HepG2 (cell line): ENCODE data around the gene EFEMP2. TPM values are rescaled to one million over a fixed set of nuclear protein-coding genes. Genes with fewer than 3 reads are reported as not detected.

Source experiments
- ARID2 ChIP-seq: sonication (generic); formaldehyde crosslinking; IDR thresholded peaks from 2 replicates; pipeline ENCODE4 v1.8.1; 2022; ENCODE audit warnings: mild to moderate bottlenecking, missing genetic modification reagents, borderline replicate concordance
- DNMT1 ChIP-seq: sonication (generic); formaldehyde crosslinking; IDR thresholded peaks from 2 replicates; pipeline ENCODE4 v1.5.1; 2020; ENCODE audit warnings: mild to moderate bottlenecking, missing genetic modification reagents
- E2F1 ChIP-seq: sonication (generic); formaldehyde crosslinking; IDR thresholded peaks from 2 replicates; pipeline ENCODE4 v1.5.0; 2020; ENCODE audit warnings: missing genetic modification reagents
- FOSL1 ChIP-seq: sonication (generic); formaldehyde crosslinking; IDR thresholded peaks from 2 replicates; pipeline ENCODE4 v1.9.0; 2021; ENCODE audit warnings: missing genetic modification reagents, borderline replicate concordance
- GPBP1L1 ChIP-seq: sonication (generic); formaldehyde crosslinking; IDR thresholded peaks from 2 replicates; pipeline ENCODE4 v1.5.0; 2020; ENCODE audit warnings: mild to moderate bottlenecking, missing genetic modification reagents
- KLF15 ChIP-seq: sonication (generic); formaldehyde crosslinking; IDR thresholded peaks from 2 replicates; pipeline ENCODE4 v1.8.1; 2023; ENCODE audit warnings: borderline replicate concordance, mild to moderate bottlenecking, inconsistent platforms, missing genetic modification reagents, mixed read lengths
- RFX3 ChIP-seq: IDR thresholded peaks from 2 replicates; pipeline ENCODE4 v1.6.1; 2016; ENCODE audit warnings: missing biosample characterization, missing genetic modification reagents
- SNAPC2 ChIP-seq: sonication (generic); formaldehyde crosslinking; IDR thresholded peaks from 2 replicates; pipeline ENCODE4 v1.8.1; 2022; ENCODE audit warnings: mild to moderate bottlenecking, missing genetic modification reagents
- SP5 ChIP-seq: IDR thresholded peaks from 2 replicates; pipeline ENCODE4 v1.6.1; 2016; ENCODE audit warnings: low read depth, borderline replicate concordance
- TFAP4 ChIP-seq: sonication (generic); IDR thresholded peaks from 2 replicates; pipeline ENCODE4 v1.6.1; 2016; ENCODE audit warnings: low read depth, borderline replicate concordance
- ZNF24 ChIP-seq: fragments of 450-650 bp; IDR thresholded peaks from 2 replicates; pipeline ENCODE4 v1.6.1; 2017; ENCODE audit warnings: antibody characterized with exemption, mild to moderate bottlenecking
- ZNF350 ChIP-seq: sonication (generic); formaldehyde crosslinking; IDR thresholded peaks from 2 replicates; pipeline ENCODE4 v1.4.0; 2020; ENCODE audit warnings: mild to moderate bottlenecking, low read depth, missing genetic modification reagents, borderline replicate concordance
- ZNF503 ChIP-seq: sonication (generic); formaldehyde crosslinking; IDR thresholded peaks from 2 replicates; pipeline ENCODE4 v1.4.0; 2020; ENCODE audit warnings: missing genetic modification reagents
- ZNF549 ChIP-seq: sonication (generic); formaldehyde crosslinking; IDR thresholded peaks from 2 replicates; pipeline ENCODE4 v1.5.0; 2020; ENCODE audit warnings: missing genetic modification reagents
- ZNF781 ChIP-seq: sonication (generic); formaldehyde crosslinking; IDR thresholded peaks from 2 replicates; pipeline ENCODE4 v1.5.1; 2020; ENCODE audit warnings: borderline replicate concordance, mild to moderate bottlenecking, missing genetic modification reagents; ENCODE audit errors: not compliant biosample characterization
- ZSCAN22 ChIP-seq: sonication (generic); formaldehyde crosslinking; IDR thresholded peaks from 2 replicates; pipeline ENCODE4 v1.4.0; 2020; ENCODE audit warnings: mild to moderate bottlenecking, missing genetic modification reagents
- polyA plus RNA-seq, 8 experiments: library from polyadenylated mRNA; depleted of rRNA in 3 of 8; stranded (reverse) in 7 of 8; unstranded in 1 of 8; fragments of >200 nt; fragmentation: Illumina TruSeq in 4 of 8; extraction: Trizol in 4 of 8; gene quantifications; 2 replicates each; pipeline versions ENCODE4 v1.2.1 to v1.2.3, GENCODE V29; 2011 to 2016; ENCODE audit warnings: low read depth in 4 of 8, missing spikeins in 1 of 8, mixed read lengths in 1 of 8; ENCODE audit not compliant: insufficient read depth in 1 of 8
- total RNA-seq, 5 experiments: library from RNA; depleted of rRNA; stranded (reverse); fragments of >200 nt; fragmentation: Illumina TruSeq; extraction: Trizol; gene quantifications; 2 replicates each; pipeline ENCODE4 v1.2.3, GENCODE V29; 2016; ENCODE audit warnings: low read depth in 1 of 5
- TF ChIP-seq, protein P1 (sequence below): sonication (generic); formaldehyde crosslinking; conservative IDR thresholded peaks from 2 replicates; pipeline ENCODE4 v1.8.0; 2022; ENCODE audit warnings: missing genetic modification reagents
- TF ChIP-seq, protein P2 (sequence below): IDR thresholded peaks from 2 replicates; pipeline ENCODE4 v1.6.1; 2018; ENCODE audit warnings: missing genetic modification reagents, mild to moderate bottlenecking, missing compliant biosample characterization

Gene EFEMP2
- total and polyA plus RNA-seq, 2 of the 13 experiments (the other 11 are each of a cell fraction or from before 2014, with no cell fraction given), result 7.4 to 29.7 TPM

GRCh38 chr11:65890324-65891218, 18.0 kb upstream of the EFEMP2 start, which contains the start of gene CCDC85B (continued):
- TF ChIP-seq, protein P1, sequence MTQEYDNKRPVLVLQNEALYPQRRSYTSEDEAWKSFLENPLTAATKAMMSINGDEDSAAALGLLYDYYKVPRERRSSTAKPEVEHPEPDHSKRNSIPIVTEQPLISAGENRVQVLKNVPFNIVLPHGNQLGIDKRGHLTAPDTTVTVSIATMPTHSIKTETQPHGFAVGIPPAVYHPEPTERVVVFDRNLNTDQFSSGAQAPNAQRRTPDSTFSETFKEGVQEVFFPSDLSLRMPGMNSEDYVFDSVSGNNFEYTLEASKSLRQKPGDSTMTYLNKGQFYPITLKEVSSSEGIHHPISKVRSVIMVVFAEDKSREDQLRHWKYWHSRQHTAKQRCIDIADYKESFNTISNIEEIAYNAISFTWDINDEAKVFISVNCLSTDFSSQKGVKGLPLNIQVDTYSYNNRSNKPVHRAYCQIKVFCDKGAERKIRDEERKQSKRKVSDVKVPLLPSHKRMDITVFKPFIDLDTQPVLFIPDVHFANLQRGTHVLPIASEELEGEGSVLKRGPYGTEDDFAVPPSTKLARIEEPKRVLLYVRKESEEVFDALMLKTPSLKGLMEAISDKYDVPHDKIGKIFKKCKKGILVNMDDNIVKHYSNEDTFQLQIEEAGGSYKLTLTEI (CRISPR knock-in tag), result no peak
- peak; percentile 35; the same call in 1 of the 2 replicates for TF ChIP-seq ZNF503 (CRISPR knock-in tag)
- peak; percentile 93 for TF ChIP-seq SNAPC2 (CRISPR knock-in tag)
- TF ChIP-seq FOSL1 (CRISPR knock-in tag), result no peak
- TF ChIP-seq ZNF549 (CRISPR knock-in tag), result no peak
- TF ChIP-seq RFX3, result no peak
- no peak for TF ChIP-seq ZSCAN22 (CRISPR knock-in tag)
- TF ChIP-seq E2F1 (CRISPR knock-in tag), result 0 out of 2 replicates have a peak, but pooled peaks have one; percentile 48
- TF ChIP-seq ZNF350 (CRISPR knock-in tag), result no peak
- TF ChIP-seq, protein P2, sequence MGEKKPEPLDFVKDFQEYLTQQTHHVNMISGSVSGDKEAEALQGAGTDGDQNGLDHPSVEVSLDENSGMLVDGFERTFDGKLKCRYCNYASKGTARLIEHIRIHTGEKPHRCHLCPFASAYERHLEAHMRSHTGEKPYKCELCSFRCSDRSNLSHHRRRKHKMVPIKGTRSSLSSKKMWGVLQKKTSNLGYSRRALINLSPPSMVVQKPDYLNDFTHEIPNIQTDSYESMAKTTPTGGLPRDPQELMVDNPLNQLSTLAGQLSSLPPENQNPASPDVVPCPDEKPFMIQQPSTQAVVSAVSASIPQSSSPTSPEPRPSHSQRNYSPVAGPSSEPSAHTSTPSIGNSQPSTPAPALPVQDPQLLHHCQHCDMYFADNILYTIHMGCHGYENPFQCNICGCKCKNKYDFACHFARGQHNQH (CRISPR knock-in tag), result peak; percentile 43; the same call in 1 of the 2 replicates
- TF ChIP-seq ZNF781, result no peak
- TF ChIP-seq ARID2 (CRISPR knock-in tag), result peak; percentile 81; the same call in 1 of the 2 replicates
- no peak for TF ChIP-seq TFAP4
- TF ChIP-seq DNMT1 (CRISPR knock-in tag), result peak; percentile 63; the same call in 1 of the 2 replicates
- TF ChIP-seq KLF15 (CRISPR knock-in tag), result no peak
- TF ChIP-seq ZNF24, result no peak
- TF ChIP-seq SP5 (CRISPR knock-in tag), result peak; percentile 31; the same call in 1 of the 2 replicates
- no peak for TF ChIP-seq GPBP1L1 (CRISPR knock-in tag)
